Umbilical cord (tissue), 2 donors: ENCODE data around the gene SUZ12. TPM values are rescaled to one million over a fixed set of nuclear protein-coding genes. Genes with fewer than 3 reads are reported as not detected.
"Not testable (repeated sequence)": the region's sequence is repeated elsewhere in the genome, so short reads cannot be mapped to it uniquely, and the experiment has no call there.

Experiments
- DNase-seq: peaks from one replicate; pipeline ENCODE4 v3.0.0-alpha.2; 2015; ENCODE audit warnings: low spot score
- total RNA-seq: library from RNA; depleted of rRNA; stranded (reverse); fragments of >200 nt; gene quantifications from one replicate; pipeline ENCODE4 v1.2.3, GENCODE V29; 2014; ENCODE audit warnings: low replicate concordance; ENCODE audit not compliant: insufficient read depth

Gene SUZ12
- total RNA-seq, 1 donor from 2014 or later: 21.7 TPM

DNA sequence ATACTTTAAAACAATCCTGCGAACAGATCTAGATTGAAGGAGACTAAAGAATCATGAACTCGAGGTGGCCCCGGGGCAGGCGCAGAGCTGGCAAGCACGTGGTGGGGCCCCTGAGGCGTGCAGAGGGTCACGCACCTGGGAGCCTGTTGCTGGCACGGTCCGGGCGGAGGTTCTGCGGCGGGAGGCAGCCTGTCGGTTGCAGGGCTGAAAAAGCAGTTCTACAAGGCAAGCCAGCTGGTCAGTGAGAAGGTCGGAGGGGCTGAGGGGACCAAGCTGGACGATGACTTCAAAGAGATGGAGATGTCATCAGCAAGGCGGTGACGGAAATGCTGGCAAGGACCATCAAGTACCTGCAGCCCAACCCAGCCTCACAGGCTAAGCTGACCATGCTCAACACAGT lies 103.4 kb downstream of the SUZ12 start:
- DNase-seq: not testable (repeated sequence)

- DNase-seq: not testable (repeated sequence)
Measured at GRCh38 chr17:32041306-32041875, 104.6 kb downstream of the SUZ12 start.

DNA sequence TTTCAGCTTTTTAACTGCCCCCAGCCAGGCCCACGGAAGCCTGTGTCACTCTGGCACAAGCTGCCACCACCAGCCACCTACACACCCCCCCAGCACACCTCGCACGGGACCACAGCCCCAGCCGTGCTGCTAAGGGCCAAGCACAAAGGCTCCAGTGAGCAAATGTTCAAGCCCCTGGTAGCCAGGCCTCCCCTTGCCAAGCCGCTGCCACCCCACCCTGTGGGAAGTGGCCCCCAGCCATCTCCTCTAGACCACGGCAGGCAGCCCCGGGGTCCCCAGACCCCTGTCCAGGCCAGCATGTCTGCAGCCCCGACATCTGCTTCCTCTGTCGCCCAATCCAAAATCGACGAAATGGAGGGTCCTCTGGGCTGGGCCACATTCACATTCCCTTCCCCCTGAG lies 105.5 kb downstream of the SUZ12 start:
- DNase-seq: not testable (repeated sequence)

- not testable (repeated sequence) for DNase-seq
Measured at GRCh38 chr17:32045611-32046010, 108.8 kb downstream of the SUZ12 start.

GRCh38 chr17:32047663-32048062 lies 110.9 kb downstream of the SUZ12 start:
- not testable (repeated sequence) for DNase-seq

Other genes with a start within 250 kb of the SUZ12 start
- 103 TPM for gene COPRS, start 77.8 kb upstream of the SUZ12 start, total RNA-seq
- gene UTP6, start 35.3 kb upstream of the SUZ12 start, total RNA-seq: 36.6 TPM
- 24.6 TPM for gene LRRC37B, start 70.4 kb downstream of the SUZ12 start, total RNA-seq
- 78.0 TPM for gene RHOT1, start 205.5 kb downstream of the SUZ12 start, total RNA-seq